ENCODE results near the gene ZHX3. TPM values are rescaled to one million over a fixed set of nuclear protein-coding genes. Genes with fewer than 3 reads are reported as not detected.

Gene ZHX3
- total and polyA plus RNA-seq, 2 donors (not counting 1 experiment from before 2014, with no cell fraction given) = 4.3 to 22.2 TPM

- Histone ChIP-seq H3K4me1 (ENCODE audit: control insufficient read depth in 2 of 2, insufficient read depth in 2 of 2, low read length in 2 of 2) (peaks cover 53 to 57% of the 10 kb centered on the region in 2 donors), H2AFZ (ENCODE audit: insufficient read depth, low read depth, low read length, poor library complexity, severe bottlenecking) (peak overlapping the region; percentile 40), H3K36me3 (replicated peaks in 1 of 2; ENCODE audit: control extremely low read depth in 1 of 2, control insufficient read depth in 1 of 2, extremely low read depth in 1 of 2, insufficient read depth in 2 of 2, low read length in 1 of 2) (no peaks in the 10 kb centered on the region), H3K9me3 (ENCODE audit: control extremely low read depth in 1 of 3, control insufficient read depth in 2 of 3, insufficient read depth in 1 of 3, low read length in 2 of 3) (no peaks in the 10 kb centered on the region), H3K4me3 (ENCODE audit: control extremely low read depth in 1 of 5, extremely low read depth in 1 of 5, insufficient read depth in 1 of 5, low read depth in 2 of 5, low read length in 4 of 5) (peak overlapping the region in 1 of 5 experiments; percentile 40), H3K27ac (ENCODE audit: low read length in 2 of 2) (peak overlapping the region; percentile 42 to 49), H3K9ac (ENCODE audit: low read length) (peak overlapping the region; percentile 46), H3K27me3 (replicated peaks in 1 of 4; ENCODE audit: control extremely low read depth in 1 of 4, control insufficient read depth in 3 of 4, insufficient read depth in 4 of 4, low read length in 3 of 4) (no peaks in the 10 kb centered on the region), H4K20me1 (ENCODE audit: control insufficient read depth, insufficient read depth, low read length, poor library complexity, severe bottlenecking) (no peaks in the 10 kb centered on the region), H3K4me2 (replicated peaks; ENCODE audit: low read depth, low read length, poor library complexity, severe bottlenecking) (peak overlapping the region; percentile 65), H3K79me2 (ENCODE audit: control insufficient read depth, insufficient read depth, low read length) (no peaks in the 10 kb centered on the region)
- WGBS (ENCODE audit: insufficient coverage) = 55% methylated on average over 6 of the region's 9 CpGs
- Mint-ChIP-seq H3K9me3 (ENCODE audit: insufficient read depth) (no peaks in the 10 kb centered on the region), H3K4me1 (peaks cover 52% of the 10 kb centered on the region), H3K27me3 (no peaks in the 10 kb centered on the region), H3K4me3 (peak overlapping the region; percentile 67), H3K27ac (peak overlapping the region; percentile 85)
- intact Hi-C loops (cut with micrococcal nuclease) = loop anchor here (1.0 to 5.0 kb wide), 4 partner anchors 17 to 112 kb away; partner anchors contain the start of genes LPIN3 and PLCG1
- ChIA-PET POLR2A (no interaction called here), CTCF (interaction anchor here (1.0 to 1.8 kb wide), 8 partner anchors 17 to 90 kb away, joined by 3 to 14 read pairs (median 4); partner anchors contain the start of gene LPIN3)
- DNase-seq = peak; percentile 39
- ATAC-seq (ENCODE audit: low read depth) = peak; percentile 77
- TF ChIP-seq, protein P1, sequence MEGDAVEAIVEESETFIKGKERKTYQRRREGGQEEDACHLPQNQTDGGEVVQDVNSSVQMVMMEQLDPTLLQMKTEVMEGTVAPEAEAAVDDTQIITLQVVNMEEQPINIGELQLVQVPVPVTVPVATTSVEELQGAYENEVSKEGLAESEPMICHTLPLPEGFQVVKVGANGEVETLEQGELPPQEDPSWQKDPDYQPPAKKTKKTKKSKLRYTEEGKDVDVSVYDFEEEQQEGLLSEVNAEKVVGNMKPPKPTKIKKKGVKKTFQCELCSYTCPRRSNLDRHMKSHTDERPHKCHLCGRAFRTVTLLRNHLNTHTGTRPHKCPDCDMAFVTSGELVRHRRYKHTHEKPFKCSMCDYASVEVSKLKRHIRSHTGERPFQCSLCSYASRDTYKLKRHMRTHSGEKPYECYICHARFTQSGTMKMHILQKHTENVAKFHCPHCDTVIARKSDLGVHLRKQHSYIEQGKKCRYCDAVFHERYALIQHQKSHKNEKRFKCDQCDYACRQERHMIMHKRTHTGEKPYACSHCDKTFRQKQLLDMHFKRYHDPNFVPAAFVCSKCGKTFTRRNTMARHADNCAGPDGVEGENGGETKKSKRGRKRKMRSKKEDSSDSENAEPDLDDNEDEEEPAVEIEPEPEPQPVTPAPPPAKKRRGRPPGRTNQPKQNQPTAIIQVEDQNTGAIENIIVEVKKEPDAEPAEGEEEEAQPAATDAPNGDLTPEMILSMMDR (IDR thresholded peaks at IDR 0.05) = no peak
- no peak for TF ChIP-seq EZH2 (IDR thresholded peaks at IDR 0.05; ENCODE audit: borderline replicate concordance, insufficient read depth, low read depth, low read length, poor library complexity, severe bottlenecking)
Observed at GRCh38 chr20:41249411-41250281, 67.9 kb downstream of the ZHX3 start.

All from B cell (primary cell).